ENCODE data around the gene SLC25A43. TPM values are rescaled to one million over a fixed set of nuclear protein-coding genes. Genes with fewer than 3 reads are reported as not detected.

SLC25A43 gene
- polyA plus RNA-seq, 1 of the 3 experiments (the other 2 are of a cell fraction): 13.2 TPM

GRCh38 chrX:119474615-119475388 is 75.7 kb downstream of the SLC25A43 start:
- Histone ChIP-seq H3F3A (replicated peaks; ENCODE audit: insufficient read depth) (peaks cover 14% of the 10 kb centered on the region), H3K36me3 (replicated peaks in 1 of 2; ENCODE audit: control insufficient read depth in 1 of 2, insufficient read depth in 2 of 2, low read length in 1 of 2) (peaks cover 13 to 17% of the 10 kb centered on the region in 2 experiments), H3K9me2 (no peaks in the 10 kb centered on the region), H3K27me3 (ENCODE audit: insufficient read depth) (peaks cover 15% of the 10 kb centered on the region), H3K4me3 (ENCODE audit: low read depth in 2 of 2, low read length in 1 of 2) (no peak overlapping the region), H3K27ac (ENCODE audit: low read depth in 2 of 2, low read length in 1 of 2) (no peak overlapping the region), H3K9me3 (no peaks in the 10 kb centered on the region), H3K4me2 (no peak overlapping the region), H2AFZ (ENCODE audit: low read depth) (no peak overlapping the region), H3K79me2 (ENCODE audit: insufficient read depth) (peaks cover 4% of the 10 kb centered on the region; the same call in 1 of the 2 replicates), H4K20me1 (ENCODE audit: insufficient read depth) (peaks cover 4% of the 10 kb centered on the region; the same call in 1 of the 2 replicates), H3K9ac (no peak overlapping the region), H3K4me1 (ENCODE audit: control insufficient read depth in 1 of 2, insufficient read depth in 2 of 2, low read depth in 1 of 2, low read length in 1 of 2) (peaks cover under 1 to 1% of the 10 kb centered on the region in 2 experiments; a peak in 1 of 4 replicates)
- no peak for DNase-seq
- CTCF ChIA-PET: interaction anchor here (2.3 kb wide), 1 partner anchor 14 kb away, joined by 7 read pairs; no protein-coding TSS in a partner anchor
- no peak for TF ChIP-seq YY1 (IDR thresholded peaks at IDR 0.05; ENCODE audit: low read depth)
- TF ChIP-seq NRF1 (IDR thresholded peaks at IDR 0.05; ENCODE audit: low read depth, low read length): no peak
- 60% methylated on average over 23 of the region's 23 CpGs for WGBS (ENCODE audit: low lambda C conversion rate)
- POLR2A ChIA-PET: no interaction called here

- CTCF ChIA-PET: interaction anchor here (2.3 kb wide), 1 partner anchor 13 kb away, joined by 7 read pairs; no protein-coding TSS in a partner anchor
- no peaks in the 10 kb centered on the region for H3K79me2 ChIP-seq (ENCODE audit: insufficient read depth)
- peaks cover 6 to 9% of the 10 kb centered on the region in 2 experiments for H3K36me3 ChIP-seq (replicated peaks in 1 of 2; ENCODE audit: control insufficient read depth in 1 of 2, insufficient read depth in 2 of 2, low read length in 1 of 2)
- WGBS (ENCODE audit: low lambda C conversion rate): 35% methylated on average over 11 of the region's 11 CpGs
- POLR2A ChIA-PET: no interaction called here
- H3F3A ChIP-seq (replicated peaks; ENCODE audit: insufficient read depth): peaks cover 14% of the 10 kb centered on the region
- no peaks in the 10 kb centered on the region for H3K4me1 ChIP-seq (ENCODE audit: control insufficient read depth in 1 of 2, insufficient read depth in 2 of 2, low read depth in 1 of 2, low read length in 1 of 2)
- H3K4me2 ChIP-seq: no peak overlapping the region
- no peak overlapping the region for H3K27ac ChIP-seq (ENCODE audit: low read depth in 2 of 2, low read length in 1 of 2)
- H3K4me3 ChIP-seq (ENCODE audit: low read depth in 2 of 2, low read length in 1 of 2): no peak overlapping the region
- DNase-seq: no peak
- H3K27me3 ChIP-seq (ENCODE audit: insufficient read depth): peaks cover 18% of the 10 kb centered on the region
- no peak overlapping the region for H3K9ac ChIP-seq
- H2AFZ ChIP-seq (ENCODE audit: low read depth): no peak overlapping the region
- H4K20me1 ChIP-seq (ENCODE audit: insufficient read depth): no peaks in the 10 kb centered on the region
- no peaks in the 10 kb centered on the region for H3K9me3 ChIP-seq
- no peaks in the 10 kb centered on the region for H3K9me2 ChIP-seq
- TF ChIP-seq CHD2 (IDR thresholded peaks at IDR 0.05; ENCODE audit: low read length, partially characterized antibody): no peak
- TF ChIP-seq RFX5 (IDR thresholded peaks at IDR 0.05; ENCODE audit: low read length): no peak
- TF ChIP-seq GABPA (IDR thresholded peaks at IDR 0.05; ENCODE audit: low read depth): no peak
- no peak for TF ChIP-seq FOSL2 (IDR thresholded peaks at IDR 0.05; ENCODE audit: borderline replicate concordance, low read depth)
- no peak for TF ChIP-seq SMC3 (IDR thresholded peaks at IDR 0.05; ENCODE audit: low read depth, low read length)
- TF ChIP-seq TAF1 (IDR thresholded peaks at IDR 0.05; ENCODE audit: borderline replicate concordance, low read depth, low read length): no peak
- TF ChIP-seq ELF1 (IDR thresholded peaks at IDR 0.05): no peak
- no peak for TF ChIP-seq TEAD4 (IDR thresholded peaks at IDR 0.05; ENCODE audit: borderline replicate concordance, insufficient read depth)
- TF ChIP-seq RCOR1 (IDR thresholded peaks at IDR 0.05; ENCODE audit: low read length): no peak
- TF ChIP-seq GATA2 (CRISPR knock-in tag; IDR thresholded peaks at IDR 0.05): no peak
- TF ChIP-seq SIN3A (IDR thresholded peaks at IDR 0.05; ENCODE audit: borderline replicate concordance, low read depth, low read length): no peak
- TF ChIP-seq POLR2AphosphoS5 (IDR thresholded peaks at IDR 0.05; ENCODE audit: low read depth, low read length): no peak
- TF ChIP-seq EP300 (IDR thresholded peaks at IDR 0.05; ENCODE audit: borderline replicate concordance in 1 of 2, low read depth in 1 of 2, low read length in 1 of 2): no peak
- TF ChIP-seq MEF2A (IDR thresholded peaks at IDR 0.05; ENCODE audit: borderline replicate concordance, low read depth): no peak
- TF ChIP-seq IRF3 (IDR thresholded peaks at IDR 0.05; ENCODE audit: low read depth, low read length): no peak
- TF ChIP-seq, protein P1, sequence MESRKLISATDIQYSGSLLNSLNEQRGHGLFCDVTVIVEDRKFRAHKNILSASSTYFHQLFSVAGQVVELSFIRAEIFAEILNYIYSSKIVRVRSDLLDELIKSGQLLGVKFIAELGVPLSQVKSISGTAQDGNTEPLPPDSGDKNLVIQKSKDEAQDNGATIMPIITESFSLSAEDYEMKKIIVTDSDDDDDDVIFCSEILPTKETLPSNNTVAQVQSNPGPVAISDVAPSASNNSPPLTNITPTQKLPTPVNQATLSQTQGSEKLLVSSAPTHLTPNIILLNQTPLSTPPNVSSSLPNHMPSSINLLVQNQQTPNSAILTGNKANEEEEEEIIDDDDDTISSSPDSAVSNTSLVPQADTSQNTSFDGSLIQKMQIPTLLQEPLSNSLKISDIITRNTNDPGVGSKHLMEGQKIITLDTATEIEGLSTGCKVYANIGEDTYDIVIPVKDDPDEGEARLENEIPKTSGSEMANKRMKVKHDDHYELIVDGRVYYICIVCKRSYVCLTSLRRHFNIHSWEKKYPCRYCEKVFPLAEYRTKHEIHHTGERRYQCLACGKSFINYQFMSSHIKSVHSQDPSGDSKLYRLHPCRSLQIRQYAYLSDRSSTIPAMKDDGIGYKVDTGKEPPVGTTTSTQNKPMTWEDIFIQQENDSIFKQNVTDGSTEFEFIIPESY (IDR thresholded peaks at IDR 0.05; ENCODE audit: borderline replicate concordance, low read depth): no peak
Observed at GRCh38 chrX:119475389-119476101, 76.4 kb downstream of the SLC25A43 start.
